CD8-positive, alpha-beta memory T cell (primary cell): ENCODE measurements around the gene C3orf33. TPM values are rescaled to one million over a fixed set of nuclear protein-coding genes. Genes with fewer than 3 reads are reported as not detected.
A peak's percentile ranks its signal among the peaks of the same experiment; 100 is the strongest.

Experiments used
- CTCF ChIA-PET: fragments of 350-600 bp; sonication (Branson Sonifier 250); formaldehyde crosslinking; loops from one replicate; lab custom pipeline; 2021; ENCODE audit warnings: antibody characterized with exemption; lab: Charles Lee
- POLR2A ChIA-PET: fragments of 350-600 bp; sonication (Branson Sonifier 250); formaldehyde crosslinking; loops from one replicate; lab custom pipeline; 2021; ENCODE audit warnings: antibody characterized with exemption; lab: Charles Lee
- DNase-seq, 5 donors: peaks; one replicate each; pipeline versions ENCODE4 v3.0.0 to v3.0.0-alpha.2; 2020 to 2022; ENCODE audit warnings: mixed read lengths in 1 of 5
- H3K27ac ChIP-seq: one replicate; pipeline ENCODE4 v1.7.0; 2013; ENCODE audit warnings: low read depth, mild to moderate bottlenecking, low read length, moderate library complexity
- H3K27me3 ChIP-seq: 2 replicates; pipeline ENCODE4 v1.7.0; 2013; ENCODE audit warnings: low read length, mild to moderate bottlenecking; ENCODE audit not compliant: insufficient read depth, poor library complexity, severe bottlenecking
- H3K36me3 ChIP-seq: 2 replicates; pipeline ENCODE4 v1.7.0; 2013; ENCODE audit warnings: mild to moderate bottlenecking, low read length, moderate library complexity; ENCODE audit not compliant: insufficient read depth
- H3K4me1 ChIP-seq: 2 replicates; pipeline ENCODE4 v1.7.0; 2013; ENCODE audit warnings: mild to moderate bottlenecking, low read length, moderate library complexity; ENCODE audit not compliant: insufficient read depth
- H3K4me3 ChIP-seq: 2 replicates; pipeline ENCODE4 v1.7.0; 2013; ENCODE audit warnings: mild to moderate bottlenecking, low read length
- H3K9me3 ChIP-seq: 2 replicates; pipeline ENCODE4 v1.7.0; 2013; ENCODE audit warnings: mild to moderate bottlenecking, low read length
- H3K27ac Mint-ChIP-seq, 8 donors: one replicate each; pipeline ENCODE4 v1.8.0; 2020 to 2021; ENCODE audit warnings: mixed read lengths in 8 of 8, mild to moderate bottlenecking in 6 of 8, inconsistent platforms in 3 of 8, moderate library complexity in 3 of 8
- H3K27me3 Mint-ChIP-seq, 2 donors: one replicate each; pipeline ENCODE4 v1.8.0; 2020 to 2021; ENCODE audit warnings: mixed read lengths in 2 of 2, mild to moderate bottlenecking in 1 of 2, moderate library complexity in 1 of 2
- H3K36me3 Mint-ChIP-seq, 3 donors: one replicate each; pipeline ENCODE4 v1.8.0; 2020 to 2021; ENCODE audit warnings: mixed read lengths in 3 of 3, inconsistent platforms in 1 of 3, mild to moderate bottlenecking in 1 of 3
- H3K4me1 Mint-ChIP-seq, 3 donors: one replicate each; pipeline ENCODE4 v1.8.0; 2020 to 2021; ENCODE audit warnings: mixed read lengths in 3 of 3, inconsistent platforms in 1 of 3, mild to moderate bottlenecking in 1 of 3
- H3K4me3 Mint-ChIP-seq, 7 donors: one replicate each; pipeline ENCODE4 v1.8.0; 2020 to 2021; ENCODE audit warnings: mixed read lengths in 7 of 7, mild to moderate bottlenecking in 6 of 7, moderate library complexity in 4 of 7, inconsistent platforms in 2 of 7
- H3K9me3 Mint-ChIP-seq, 5 donors: one replicate each; pipeline ENCODE4 v1.8.0; 2020 to 2022; ENCODE audit warnings: mixed read lengths in 5 of 5, mild to moderate bottlenecking in 3 of 5, moderate library complexity in 2 of 5, inconsistent platforms in 1 of 5
- polyA plus RNA-seq: library from polyadenylated mRNA; unstranded; fragments of 300-500 nt; fragmentation: Illumina TruSeq; gene quantifications from one replicate; pipeline ENCODE4 v1.2.3, GENCODE V29; 2021
- total RNA-seq, 2 experiments: library from RNA; stranded (reverse); gene quantifications; one replicate each; pipeline ENCODE4 v1.2.3, GENCODE V29; 2021

C3orf33 gene
- total and polyA plus RNA-seq, 3 experiments from 2014 or later = 1.8 to 4.9 (median 2.2) TPM

- ChIA-PET POLR2A (no interaction called here), CTCF (interaction anchor here (0.7 to 3.1 kb wide), 2 partner anchors 17 to 23 kb away, joined by 3 to 13 read pairs; partner anchors contain the start of gene C3orf33)
- H3K4me3 ChIP-seq = no peak overlapping the region
- no peaks in the 10 kb centered on the region for H3K9me3 ChIP-seq
- Mint-ChIP-seq H3K9me3 (peaks cover 7 to 14% (median 9%) of the 10 kb centered on the region in 5 donors), H3K4me1 (peaks cover 5 to 14% (median 13%) of the 10 kb centered on the region in 3 donors), H3K27ac (peak overlapping the region in 1 of 8 donors; percentile 24), H3K36me3 (peaks cover 13 to 53% (median 41%) of the 10 kb centered on the region in 3 donors), H3K27me3 (peaks cover 0 to 2% of the 10 kb centered on the region in 2 donors), H3K4me3 (no peak overlapping the region)
- DNase-seq = no peak
- H3K36me3 ChIP-seq = no peaks in the 10 kb centered on the region
- no peaks in the 10 kb centered on the region for H3K27me3 ChIP-seq
- no peak overlapping the region for H3K27ac ChIP-seq
- no peaks in the 10 kb centered on the region for H3K4me1 ChIP-seq
These were observed 23.6 kb downstream of the C3orf33 start for GRCh38 chr3:155782390-155782953.

- Histone ChIP-seq H3K4me1 (no peaks in the 10 kb centered on the region), H3K9me3 (no peaks in the 10 kb centered on the region), H3K36me3 (no peaks in the 10 kb centered on the region), H3K4me3 (no peak overlapping the region), H3K27ac (no peak overlapping the region), H3K27me3 (no peaks in the 10 kb centered on the region)
- no peak for DNase-seq
- POLR2A ChIA-PET = no interaction called here
- CTCF ChIA-PET = interaction anchor here (3.1 kb wide), 1 partner anchor 26 kb away, joined by 13 read pairs; the partner anchor contains the start of gene C3orf33
- H3K4me1 Mint-ChIP-seq = peaks cover 0 to 3% (median 0%) of the 10 kb centered on the region in 3 donors
- H3K27ac Mint-ChIP-seq = no peak overlapping the region
- peaks cover 13 to 48% (median 44%) of the 10 kb centered on the region in 3 donors for H3K36me3 Mint-ChIP-seq
- peaks cover 7 to 14% (median 9%) of the 10 kb centered on the region in 5 donors for H3K9me3 Mint-ChIP-seq
- no peak overlapping the region for H3K4me3 Mint-ChIP-seq
- peaks cover 0 to 2% of the 10 kb centered on the region in 2 donors for H3K27me3 Mint-ChIP-seq
These were observed 25.8 kb downstream of the C3orf33 start for GRCh38 chr3:155780291-155780690.

DNA sequence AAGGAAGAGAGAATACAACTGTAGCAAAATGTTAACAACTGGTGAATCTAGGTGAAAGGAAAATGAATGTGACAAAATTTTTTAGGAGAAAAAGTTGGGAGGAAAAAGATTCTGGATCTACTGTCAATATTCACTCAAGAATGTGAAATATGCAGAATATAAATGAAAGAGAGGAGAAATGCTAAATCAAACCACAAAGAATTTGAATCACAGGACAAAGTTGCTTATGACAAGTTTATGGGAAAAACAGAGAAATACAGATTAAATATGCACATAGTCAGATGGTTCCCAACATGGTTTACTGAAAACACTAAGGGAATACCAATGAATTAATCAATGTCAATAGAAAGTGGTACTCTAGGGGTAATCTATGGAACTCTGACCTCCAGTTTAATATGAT, 27.6 kb downstream of the C3orf33 start:
- Mint-ChIP-seq H3K4me1 (no peaks in the 10 kb centered on the region), H3K27ac (no peak overlapping the region), H3K9me3 (peaks cover 7 to 14% (median 9%) of the 10 kb centered on the region in 5 donors), H3K27me3 (peaks cover 0 to 2% of the 10 kb centered on the region in 2 donors), H3K4me3 (no peak overlapping the region), H3K36me3 (peaks cover 25 to 56% (median 51%) of the 10 kb centered on the region in 3 donors)
- Histone ChIP-seq H3K36me3 (no peaks in the 10 kb centered on the region), H3K4me3 (no peak overlapping the region), H3K27me3 (no peaks in the 10 kb centered on the region), H3K27ac (no peak overlapping the region), H3K9me3 (no peaks in the 10 kb centered on the region), H3K4me1 (no peaks in the 10 kb centered on the region)
- POLR2A ChIA-PET = no interaction called here
- no peak for DNase-seq
- CTCF ChIA-PET = no interaction called here

DNA sequence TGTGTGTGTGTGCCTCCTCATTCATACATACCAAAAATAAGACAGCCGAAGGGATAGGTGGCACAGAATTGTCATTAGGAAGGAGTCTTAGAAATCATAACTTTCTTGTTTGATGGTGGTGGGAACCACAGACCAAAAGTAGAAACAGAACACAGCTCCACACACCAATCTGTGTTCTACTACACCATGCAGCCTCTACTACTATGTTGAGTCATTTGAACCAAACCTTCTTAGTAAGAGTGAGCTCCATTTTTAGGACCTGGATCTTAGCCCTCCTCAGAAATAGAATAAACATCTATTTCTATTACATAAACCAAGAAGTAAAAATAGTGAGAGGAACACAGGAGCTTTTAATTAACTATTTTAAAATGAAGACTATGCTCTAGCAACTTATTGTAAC, 33.3 kb downstream of the C3orf33 start:
- H3K36me3 Mint-ChIP-seq = peaks cover 23 to 51% (median 29%) of the 10 kb centered on the region in 3 donors
- Histone ChIP-seq H3K36me3 (no peaks in the 10 kb centered on the region), H3K4me3 (no peak overlapping the region), H3K9me3 (no peaks in the 10 kb centered on the region), H3K27ac (no peak overlapping the region), H3K27me3 (no peaks in the 10 kb centered on the region), H3K4me1 (no peaks in the 10 kb centered on the region)
- no peak for DNase-seq
- H3K27ac Mint-ChIP-seq = no peak overlapping the region
- H3K9me3 Mint-ChIP-seq = no peaks in the 10 kb centered on the region
- H3K4me3 Mint-ChIP-seq = no peak overlapping the region
- ChIA-PET POLR2A (no interaction called here), CTCF (interaction anchor here (1.2 kb wide), 1 partner anchor 33 kb away, joined by 3 read pairs; the partner anchor contains the start of gene C3orf33)
- H3K4me1 Mint-ChIP-seq = no peaks in the 10 kb centered on the region
- no peaks in the 10 kb centered on the region for H3K27me3 Mint-ChIP-seq

GRCh38 chr3:155771126-155771525, 35.0 kb downstream of the C3orf33 start:
- Mint-ChIP-seq H3K27me3 (no peaks in the 10 kb centered on the region), H3K27ac (peak overlapping the region in 1 of 8 donors; percentile 88), H3K4me1 (no peaks in the 10 kb centered on the region), H3K4me3 (no peak overlapping the region), H3K36me3 (peaks cover 23 to 49% (median 25%) of the 10 kb centered on the region in 3 donors), H3K9me3 (no peaks in the 10 kb centered on the region)
- Histone ChIP-seq H3K4me3 (no peak overlapping the region), H3K9me3 (no peaks in the 10 kb centered on the region), H3K36me3 (no peaks in the 10 kb centered on the region), H3K4me1 (no peaks in the 10 kb centered on the region), H3K27ac (no peak overlapping the region), H3K27me3 (no peaks in the 10 kb centered on the region)
- DNase-seq = no peak
- CTCF ChIA-PET = no interaction called here
- POLR2A ChIA-PET = no interaction called here

DNA sequence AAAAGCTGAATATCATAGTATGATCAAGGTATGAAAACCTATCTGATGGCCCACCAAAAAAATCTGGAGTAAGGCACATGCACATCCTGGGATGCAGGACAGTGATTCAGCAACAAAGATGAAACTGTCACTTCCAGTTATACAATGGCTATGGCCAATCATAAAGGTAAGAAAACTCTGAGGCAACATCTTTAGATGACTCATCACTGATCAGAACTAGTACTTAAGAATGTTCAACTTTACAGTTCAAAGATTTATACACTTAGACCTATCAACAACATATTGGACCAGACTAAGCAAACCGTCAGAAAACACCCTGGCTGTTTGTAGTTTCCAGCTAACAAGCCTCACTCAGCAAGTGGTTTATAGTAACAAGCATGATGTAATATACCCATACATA, 39.9 kb downstream of the C3orf33 start:
- H3K9me3 ChIP-seq = no peaks in the 10 kb centered on the region
- H3K36me3 ChIP-seq = peaks cover 3% of the 10 kb centered on the region
- no peak overlapping the region for H3K4me3 ChIP-seq
- H3K27me3 ChIP-seq = no peaks in the 10 kb centered on the region
- peaks cover 12 to 43% (median 22%) of the 10 kb centered on the region in 3 donors for H3K36me3 Mint-ChIP-seq
- H3K4me1 ChIP-seq = no peaks in the 10 kb centered on the region
- no peaks in the 10 kb centered on the region for H3K9me3 Mint-ChIP-seq
- DNase-seq = no peak
- POLR2A ChIA-PET = no interaction called here
- H3K4me3 Mint-ChIP-seq = no peak overlapping the region
- H3K4me1 Mint-ChIP-seq = no peaks in the 10 kb centered on the region
- no peaks in the 10 kb centered on the region for H3K27me3 Mint-ChIP-seq
- no peak overlapping the region for H3K27ac ChIP-seq
- CTCF ChIA-PET = interaction anchor here (0.9 kb wide), 1 partner anchor 40 kb away, joined by 3 read pairs; the partner anchor contains the start of gene C3orf33
- no peak overlapping the region for H3K27ac Mint-ChIP-seq

DNA sequence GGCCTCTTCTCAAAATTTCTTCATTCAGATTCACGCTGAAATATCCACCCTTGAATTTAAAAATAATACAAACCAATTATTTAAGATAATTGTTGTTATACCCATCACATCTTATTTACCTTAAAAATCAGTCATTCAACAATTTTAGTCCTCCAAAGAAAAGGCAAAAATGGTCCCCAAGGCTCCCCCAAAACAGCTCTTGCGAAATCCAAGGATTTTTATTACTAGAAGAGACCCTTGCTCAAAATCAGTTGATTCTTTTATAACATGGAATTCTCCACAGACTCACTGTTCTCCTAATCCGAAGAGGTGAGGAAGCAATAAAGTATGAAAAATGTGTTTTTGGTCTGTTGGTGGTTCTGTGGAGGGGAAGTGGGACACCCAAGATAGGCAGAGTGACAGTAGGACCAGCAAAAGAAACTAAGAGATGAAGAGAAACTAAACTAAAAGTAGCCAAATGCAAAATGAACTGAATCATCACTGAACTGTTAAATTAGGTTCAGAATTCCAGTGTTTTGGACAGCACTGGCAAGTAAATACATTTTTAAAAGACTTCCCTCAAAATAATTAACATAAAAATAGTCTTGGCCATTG, 42.1 kb downstream of the C3orf33 start:
- Mint-ChIP-seq H3K4me1 (no peaks in the 10 kb centered on the region), H3K4me3 (no peak overlapping the region), H3K27ac (no peak overlapping the region), H3K9me3 (no peaks in the 10 kb centered on the region), H3K27me3 (no peaks in the 10 kb centered on the region), H3K36me3 (peaks cover 11 to 39% (median 12%) of the 10 kb centered on the region in 3 donors)
- Histone ChIP-seq H3K27ac (no peak overlapping the region), H3K4me1 (no peaks in the 10 kb centered on the region), H3K9me3 (no peaks in the 10 kb centered on the region), H3K4me3 (no peak overlapping the region), H3K27me3 (no peaks in the 10 kb centered on the region), H3K36me3 (peaks cover 3% of the 10 kb centered on the region)
- POLR2A ChIA-PET = no interaction called here
- DNase-seq = no peak
- CTCF ChIA-PET = no interaction called here

GRCh38 chr3:155760653-155761052, 45.4 kb downstream of the C3orf33 start:
- Histone ChIP-seq H3K4me1 (no peaks in the 10 kb centered on the region), H3K36me3 (peaks cover 3% of the 10 kb centered on the region), H3K9me3 (no peaks in the 10 kb centered on the region), H3K27ac (no peak overlapping the region), H3K4me3 (no peak overlapping the region), H3K27me3 (no peaks in the 10 kb centered on the region)
- ChIA-PET POLR2A (no interaction called here), CTCF (no interaction called here)
- Mint-ChIP-seq H3K4me3 (no peak overlapping the region), H3K36me3 (peaks cover 12 to 39% (median 14%) of the 10 kb centered on the region in 3 donors), H3K9me3 (no peaks in the 10 kb centered on the region), H3K27me3 (no peaks in the 10 kb centered on the region), H3K4me1 (no peaks in the 10 kb centered on the region), H3K27ac (no peak overlapping the region)
- no peak for DNase-seq
